NCI-H2107 treated with DMSO at 0.1 percent for 48 hours (cell line): Measurements from ENCODE around the gene RGS5.

Experiments
- DNase-seq: peaks from one replicate; lab custom pipeline; 2025; ENCODE audit not compliant: unreplicated experiment; lab: John Stamatoyannopoulos, UW

The RGS5 gene

DNA sequence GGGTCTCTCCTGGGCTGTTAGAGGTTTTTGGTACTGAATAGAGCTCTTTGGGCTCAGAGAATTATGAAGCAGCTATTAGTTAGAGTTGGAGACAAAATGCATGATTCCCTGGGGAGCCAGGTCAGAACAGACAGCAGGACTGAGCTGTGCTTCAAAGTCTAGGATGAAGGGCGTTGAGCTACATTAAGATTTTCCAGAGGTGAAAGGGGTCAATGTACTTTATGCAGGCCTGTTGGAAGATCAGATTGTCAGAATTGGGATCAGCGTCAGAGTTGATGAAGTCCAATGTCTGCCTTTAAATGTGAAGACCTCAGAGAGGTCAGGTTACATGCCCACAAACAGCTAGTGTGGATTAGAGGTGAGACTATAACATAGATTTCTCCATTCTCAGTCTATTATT lies 53.8 kb downstream of the RGS5 start:
- DNase-seq, result no peak

GRCh38 chr1:163147019-163147418 lies 55.7 kb downstream of the RGS5 start:
- no peak for DNase-seq

GRCh38 chr1:163145435-163145834 lies 57.3 kb downstream of the RGS5 start:
- DNase-seq, result no peak

DNA sequence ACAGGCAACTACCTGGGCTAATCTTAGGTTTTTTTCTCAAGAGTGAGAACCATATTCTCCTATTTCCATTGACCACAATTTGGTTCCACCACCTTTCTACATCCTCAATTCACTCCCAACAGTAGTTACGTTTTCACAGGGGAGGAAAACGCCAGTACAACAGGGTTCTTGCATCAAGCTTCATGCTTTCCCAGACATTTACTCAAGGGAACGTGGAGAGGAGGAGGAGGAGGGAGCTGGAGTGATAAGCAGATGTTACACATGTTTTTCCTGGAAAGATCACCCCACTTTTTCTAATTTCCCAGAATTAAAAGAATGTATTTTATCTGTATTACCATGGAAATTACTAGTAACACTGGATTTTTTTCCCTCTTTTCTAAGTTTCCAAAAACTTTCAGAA lies 58.3 kb downstream of the RGS5 start:
- no peak for DNase-seq

GRCh38 chr1:163142152-163142551 lies 60.6 kb downstream of the RGS5 start:
- no peak for DNase-seq

- no peak for DNase-seq
Observed at GRCh38 chr1:163141556-163141955, 61.2 kb downstream of the RGS5 start.

GRCh38 chr1:163137556-163138265 lies 65.0 kb downstream of the RGS5 start:
- DNase-seq, result no peak

- no peak for DNase-seq
Observed at GRCh38 chr1:163131981-163132380, 70.7 kb downstream of the RGS5 start.

GRCh38 chr1:163130225-163130856 lies 72.4 kb downstream of the RGS5 start:
- no peak for DNase-seq

- DNase-seq, result no peak
Observed at GRCh38 chr1:163128282-163128681, 74.4 kb downstream of the RGS5 start.

DNA sequence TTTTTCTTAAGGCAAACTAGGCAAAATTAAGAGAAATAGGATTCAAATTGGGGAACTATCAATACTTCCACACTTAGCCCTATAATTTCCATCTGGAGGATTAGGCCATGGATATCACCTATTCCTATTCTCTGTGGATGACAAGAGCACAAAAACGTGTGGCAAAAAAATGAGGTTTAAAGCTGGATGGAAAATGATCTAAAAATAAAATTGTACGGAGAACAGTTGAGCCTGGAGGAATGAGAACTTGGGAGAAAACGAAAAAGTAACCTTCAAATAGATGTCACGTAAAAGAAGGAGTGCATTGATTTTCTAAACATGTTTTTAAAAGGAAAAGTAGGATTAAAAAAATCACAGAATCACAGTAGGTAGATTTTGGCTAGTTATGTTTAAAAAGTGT lies 77.9 kb downstream of the RGS5 start:
- DNase-seq, result no peak

GRCh38 chr1:163120372-163120771 lies 82.3 kb downstream of the RGS5 start:
- no peak for DNase-seq

GRCh38 chr1:163119707-163120106 lies 83.0 kb downstream of the RGS5 start:
- DNase-seq, result no peak

DNA sequence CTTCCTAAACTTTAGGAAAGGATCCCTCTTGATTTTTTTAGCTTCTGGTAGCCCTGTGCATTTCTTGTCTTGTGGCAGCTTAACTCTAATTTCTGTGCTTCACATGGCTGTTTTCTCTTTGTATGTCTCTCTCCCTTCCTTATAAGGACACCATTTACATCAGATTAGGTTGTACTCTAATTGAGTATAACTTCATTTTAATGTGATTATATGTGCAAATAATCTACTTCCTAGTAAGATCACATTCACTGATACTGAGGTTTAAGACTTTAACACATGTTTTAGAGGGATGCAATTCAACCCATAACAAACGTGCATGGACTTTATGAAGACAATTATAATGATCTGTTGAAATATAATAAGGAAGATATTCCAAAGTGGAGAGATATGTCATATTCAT lies 86.8 kb downstream of the RGS5 start:
- DNase-seq, result no peak

DNA sequence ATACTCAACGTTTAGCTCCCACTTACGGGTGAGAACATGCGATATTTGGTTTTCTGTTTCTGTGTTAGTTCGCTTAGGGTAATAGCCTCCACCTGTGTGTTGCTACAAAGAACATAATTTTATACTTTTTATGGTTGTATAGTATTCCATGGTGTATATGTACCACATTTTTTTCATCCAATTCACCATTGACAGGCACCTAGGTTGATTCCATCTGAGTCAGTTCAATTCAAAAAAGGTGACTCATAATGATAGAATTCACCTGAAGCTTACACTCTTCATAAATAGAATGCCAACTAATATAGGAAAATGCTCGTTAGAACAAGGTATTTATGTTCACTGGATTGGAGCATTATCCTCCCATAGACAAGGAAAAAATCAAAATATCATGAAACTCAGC lies 95.1 kb downstream of the RGS5 start:
- no peak for DNase-seq

DNA sequence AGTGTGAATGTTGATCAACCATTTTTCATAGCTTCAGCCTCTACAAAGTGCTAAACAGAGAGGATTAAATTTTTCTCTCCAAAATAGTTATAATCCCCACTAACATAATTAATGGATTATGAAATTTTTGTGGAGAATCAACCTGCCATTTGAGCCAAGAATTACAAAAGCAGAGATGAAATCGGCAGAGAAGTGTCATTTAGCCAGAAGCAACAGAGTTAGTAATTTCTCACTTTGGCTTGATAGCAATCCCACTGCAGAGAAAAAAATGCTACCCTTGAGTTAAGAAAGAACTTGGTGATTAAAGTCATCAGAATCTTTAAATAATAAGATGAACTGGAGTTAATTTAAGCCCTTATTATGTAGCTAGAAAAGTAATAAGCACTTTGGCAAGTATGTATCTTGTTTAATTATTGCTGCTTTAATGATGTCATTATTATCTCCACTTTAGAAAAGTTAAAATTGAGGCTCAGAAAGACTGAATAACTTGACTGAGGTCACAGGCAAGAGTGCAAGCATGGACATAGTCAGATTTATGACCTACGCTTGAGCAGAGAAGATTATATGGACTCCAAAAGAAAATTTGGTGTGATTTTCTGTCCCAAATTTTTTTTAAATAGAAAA lies 96.2 kb downstream of the RGS5 start:
- DNase-seq, result no peak

DNA sequence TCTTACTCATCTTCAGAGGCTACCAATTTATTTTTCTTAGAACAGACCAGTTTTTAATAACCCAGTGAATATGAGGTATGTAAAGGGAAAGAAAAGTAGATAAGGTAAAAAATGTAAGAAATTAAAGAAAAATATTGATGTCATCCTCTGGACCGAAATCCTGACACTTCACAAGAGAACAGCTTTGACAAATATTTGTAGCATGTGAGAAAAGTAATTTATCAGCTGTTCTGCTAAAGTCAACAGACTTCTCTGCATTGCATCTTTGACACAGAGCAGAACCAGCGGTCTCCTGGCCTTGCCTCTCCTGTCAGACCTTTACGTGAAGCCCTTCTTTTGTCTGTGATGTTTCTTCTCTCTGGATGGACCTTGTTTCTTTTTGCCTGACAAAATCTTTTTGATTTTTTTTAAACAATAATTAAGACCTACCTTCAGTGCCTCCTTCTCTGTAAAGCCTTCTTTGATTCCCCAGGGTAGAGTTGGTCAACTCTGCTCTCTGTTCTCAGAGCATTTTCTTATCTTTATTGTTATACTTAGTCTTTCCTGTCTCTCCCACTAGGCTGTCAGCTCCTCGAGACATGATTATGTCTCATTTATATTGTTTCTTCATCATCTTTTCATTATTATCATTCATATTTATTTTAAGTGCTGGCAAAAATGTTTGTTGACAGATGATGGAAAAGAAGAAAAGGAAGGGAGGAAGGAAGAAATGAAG lies 98.2 kb downstream of the RGS5 start:
- DNase-seq, result no peak

GRCh38 chr1:163102590-163102989 lies 100.1 kb downstream of the RGS5 start:
- no peak for DNase-seq

GRCh38 chr1:163095213-163095612 lies 107.5 kb downstream of the RGS5 start:
- DNase-seq, result no peak

- no peak for DNase-seq
Observed at GRCh38 chr1:163094589-163094988, 108.1 kb downstream of the RGS5 start.

GRCh38 chr1:163094182-163094581 lies 108.5 kb downstream of the RGS5 start:
- DNase-seq, result no peak

DNA sequence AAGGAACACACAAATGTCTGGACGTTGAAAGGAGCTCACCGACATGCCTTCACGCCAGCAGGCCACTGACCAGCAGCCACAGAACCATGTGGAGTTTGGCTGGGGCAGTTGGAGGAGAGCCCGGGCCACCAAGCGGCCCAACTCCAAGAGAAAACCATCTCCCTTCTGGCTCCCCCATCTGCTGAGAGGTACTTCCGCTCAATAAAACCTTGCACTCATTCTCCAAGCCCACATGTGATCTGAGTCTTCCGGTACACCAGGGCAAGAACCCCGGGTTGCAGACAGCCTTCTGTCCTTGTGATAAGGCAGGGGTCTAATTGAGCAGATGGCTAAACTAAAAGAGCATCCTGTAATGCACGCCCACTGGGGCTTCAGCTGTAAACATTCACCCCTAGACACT lies 109.1 kb downstream of the RGS5 start:
- no peak for DNase-seq
